H1 (cell line): ENCODE results near the gene PRR19. TPM values are rescaled to one million over a fixed set of nuclear protein-coding genes. Genes with fewer than 3 reads are reported as not detected.

Source experiments
- BCL11A ChIP-seq, 2 experiments: IDR thresholded peaks; one replicate each; pipeline ENCODE4 v1.6.1; 2011; ENCODE audit warnings: low read depth in 2 of 2, low read length in 2 of 2, mild to moderate bottlenecking in 2 of 2
- CBX8 ChIP-seq: fragments of 300-800, 300-1000 bp; sonication (generic); IDR thresholded peaks from 2 replicates; pipeline ENCODE4 v1.7.1; 2016; ENCODE audit warnings: low read depth, low read length, borderline replicate concordance
- NANOG ChIP-seq: IDR thresholded peaks from 2 replicates; pipeline ENCODE4 v1.6.1; 2011; ENCODE audit warnings: low read length, low read depth, mild to moderate bottlenecking, inconsistent platforms; ENCODE audit not compliant: insufficient read depth, poor library complexity, severe bottlenecking
- RXRA ChIP-seq: IDR thresholded peaks from 2 replicates; pipeline ENCODE4 v1.6.1; 2011; ENCODE audit warnings: low read depth, mild to moderate bottlenecking, low read length, moderate library complexity; ENCODE audit not compliant: insufficient read depth
- SP2 ChIP-seq: IDR thresholded peaks from 2 replicates; pipeline ENCODE4 v1.6.1; 2012; ENCODE audit warnings: mild to moderate bottlenecking, low read length, inconsistent platforms
- TCF12 ChIP-seq: IDR thresholded peaks from 2 replicates; pipeline ENCODE4 v1.6.1; 2011; ENCODE audit warnings: low read depth, mild to moderate bottlenecking, low read length
- polyA plus RNA-seq, 7 experiments: library from polyadenylated mRNA; depleted of rRNA in 3 of 7; stranded (reverse) in 5 of 7; unstranded in 2 of 7; fragments of >200 nt in 5 of 7; fragments of 200-250 nt in 2 of 7; gene quantifications; 1 replicate in 5 of 7; 2 replicates in 1 of 7; 4 replicates in 1 of 7; pipeline versions ENCODE4 v1.2.1 to v1.2.3, GENCODE V29; 2011 to 2013; ENCODE audit warnings: missing spikeins in 2 of 7, mixed read lengths in 2 of 7
- total RNA-seq: library from RNA; stranded (reverse); fragmentation: NEBNext Ultra II Directional; extraction: Animal tissue kit (Norgen Biotek cat#: 25700); gene quantifications from 2 replicates; pipeline ENCODE4 v1.2.1, GENCODE V29; 2021
- TF ChIP-seq, protein P1 (sequence below): fragments of 300-600 bp; sonication (generic); IDR thresholded peaks from 2 replicates; pipeline ENCODE4 v1.7.1; 2012; ENCODE audit warnings: low read length, moderate library complexity, mild to moderate bottlenecking, inconsistent platforms; ENCODE audit not compliant: insufficient replicate concordance
- TF ChIP-seq, protein P2 (sequence below): IDR thresholded peaks from 2 replicates; pipeline ENCODE4 v1.6.1; 2012; ENCODE audit warnings: low read length, inconsistent platforms

Gene PRR19
- total and polyA plus RNA-seq, 2 of the 8 experiments (the other 6 are each of a cell fraction or from before 2014, with no cell fraction given), result 7.2 to 7.5 TPM

DNA sequence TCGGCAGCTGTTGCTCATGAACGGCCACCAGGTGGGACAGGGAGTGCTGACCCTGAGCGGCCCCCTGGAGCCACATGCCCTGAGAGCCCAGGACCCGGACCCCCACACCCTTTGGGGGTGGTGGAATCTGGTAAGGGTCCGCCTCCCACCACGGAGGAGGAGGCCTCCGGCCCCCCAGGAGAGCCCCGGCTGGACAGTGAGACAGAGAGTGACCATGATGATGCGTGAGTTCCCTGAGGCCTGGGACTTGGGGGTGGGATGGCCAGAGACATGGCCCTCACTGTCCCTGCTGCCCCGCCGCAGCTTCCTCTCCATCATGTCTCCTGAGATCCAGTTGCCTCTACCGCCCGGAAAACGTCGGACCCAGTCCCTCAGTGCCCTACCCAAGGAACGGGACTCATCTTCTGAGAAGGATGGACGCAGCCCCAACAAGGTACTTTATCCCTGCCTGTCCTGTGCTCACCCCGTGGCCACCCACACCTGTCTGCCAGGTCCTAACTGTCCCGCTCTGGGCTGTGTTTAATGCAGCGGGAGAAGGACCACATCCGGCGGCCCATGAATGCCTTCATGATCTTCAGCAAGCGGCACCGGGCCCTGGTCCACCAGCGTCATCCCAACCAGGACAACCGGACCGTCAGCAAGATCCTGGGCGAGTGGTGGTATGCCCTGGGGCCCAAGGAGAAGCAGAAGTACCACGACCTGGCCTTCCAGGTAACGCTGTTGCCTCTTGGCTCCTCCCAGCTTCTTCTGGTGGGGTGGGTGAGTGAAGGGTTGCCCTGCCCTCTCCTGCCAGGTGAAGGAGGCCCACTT is 14.7 kb upstream of the PRR19 start (continued):
- TF ChIP-seq, protein P1, sequence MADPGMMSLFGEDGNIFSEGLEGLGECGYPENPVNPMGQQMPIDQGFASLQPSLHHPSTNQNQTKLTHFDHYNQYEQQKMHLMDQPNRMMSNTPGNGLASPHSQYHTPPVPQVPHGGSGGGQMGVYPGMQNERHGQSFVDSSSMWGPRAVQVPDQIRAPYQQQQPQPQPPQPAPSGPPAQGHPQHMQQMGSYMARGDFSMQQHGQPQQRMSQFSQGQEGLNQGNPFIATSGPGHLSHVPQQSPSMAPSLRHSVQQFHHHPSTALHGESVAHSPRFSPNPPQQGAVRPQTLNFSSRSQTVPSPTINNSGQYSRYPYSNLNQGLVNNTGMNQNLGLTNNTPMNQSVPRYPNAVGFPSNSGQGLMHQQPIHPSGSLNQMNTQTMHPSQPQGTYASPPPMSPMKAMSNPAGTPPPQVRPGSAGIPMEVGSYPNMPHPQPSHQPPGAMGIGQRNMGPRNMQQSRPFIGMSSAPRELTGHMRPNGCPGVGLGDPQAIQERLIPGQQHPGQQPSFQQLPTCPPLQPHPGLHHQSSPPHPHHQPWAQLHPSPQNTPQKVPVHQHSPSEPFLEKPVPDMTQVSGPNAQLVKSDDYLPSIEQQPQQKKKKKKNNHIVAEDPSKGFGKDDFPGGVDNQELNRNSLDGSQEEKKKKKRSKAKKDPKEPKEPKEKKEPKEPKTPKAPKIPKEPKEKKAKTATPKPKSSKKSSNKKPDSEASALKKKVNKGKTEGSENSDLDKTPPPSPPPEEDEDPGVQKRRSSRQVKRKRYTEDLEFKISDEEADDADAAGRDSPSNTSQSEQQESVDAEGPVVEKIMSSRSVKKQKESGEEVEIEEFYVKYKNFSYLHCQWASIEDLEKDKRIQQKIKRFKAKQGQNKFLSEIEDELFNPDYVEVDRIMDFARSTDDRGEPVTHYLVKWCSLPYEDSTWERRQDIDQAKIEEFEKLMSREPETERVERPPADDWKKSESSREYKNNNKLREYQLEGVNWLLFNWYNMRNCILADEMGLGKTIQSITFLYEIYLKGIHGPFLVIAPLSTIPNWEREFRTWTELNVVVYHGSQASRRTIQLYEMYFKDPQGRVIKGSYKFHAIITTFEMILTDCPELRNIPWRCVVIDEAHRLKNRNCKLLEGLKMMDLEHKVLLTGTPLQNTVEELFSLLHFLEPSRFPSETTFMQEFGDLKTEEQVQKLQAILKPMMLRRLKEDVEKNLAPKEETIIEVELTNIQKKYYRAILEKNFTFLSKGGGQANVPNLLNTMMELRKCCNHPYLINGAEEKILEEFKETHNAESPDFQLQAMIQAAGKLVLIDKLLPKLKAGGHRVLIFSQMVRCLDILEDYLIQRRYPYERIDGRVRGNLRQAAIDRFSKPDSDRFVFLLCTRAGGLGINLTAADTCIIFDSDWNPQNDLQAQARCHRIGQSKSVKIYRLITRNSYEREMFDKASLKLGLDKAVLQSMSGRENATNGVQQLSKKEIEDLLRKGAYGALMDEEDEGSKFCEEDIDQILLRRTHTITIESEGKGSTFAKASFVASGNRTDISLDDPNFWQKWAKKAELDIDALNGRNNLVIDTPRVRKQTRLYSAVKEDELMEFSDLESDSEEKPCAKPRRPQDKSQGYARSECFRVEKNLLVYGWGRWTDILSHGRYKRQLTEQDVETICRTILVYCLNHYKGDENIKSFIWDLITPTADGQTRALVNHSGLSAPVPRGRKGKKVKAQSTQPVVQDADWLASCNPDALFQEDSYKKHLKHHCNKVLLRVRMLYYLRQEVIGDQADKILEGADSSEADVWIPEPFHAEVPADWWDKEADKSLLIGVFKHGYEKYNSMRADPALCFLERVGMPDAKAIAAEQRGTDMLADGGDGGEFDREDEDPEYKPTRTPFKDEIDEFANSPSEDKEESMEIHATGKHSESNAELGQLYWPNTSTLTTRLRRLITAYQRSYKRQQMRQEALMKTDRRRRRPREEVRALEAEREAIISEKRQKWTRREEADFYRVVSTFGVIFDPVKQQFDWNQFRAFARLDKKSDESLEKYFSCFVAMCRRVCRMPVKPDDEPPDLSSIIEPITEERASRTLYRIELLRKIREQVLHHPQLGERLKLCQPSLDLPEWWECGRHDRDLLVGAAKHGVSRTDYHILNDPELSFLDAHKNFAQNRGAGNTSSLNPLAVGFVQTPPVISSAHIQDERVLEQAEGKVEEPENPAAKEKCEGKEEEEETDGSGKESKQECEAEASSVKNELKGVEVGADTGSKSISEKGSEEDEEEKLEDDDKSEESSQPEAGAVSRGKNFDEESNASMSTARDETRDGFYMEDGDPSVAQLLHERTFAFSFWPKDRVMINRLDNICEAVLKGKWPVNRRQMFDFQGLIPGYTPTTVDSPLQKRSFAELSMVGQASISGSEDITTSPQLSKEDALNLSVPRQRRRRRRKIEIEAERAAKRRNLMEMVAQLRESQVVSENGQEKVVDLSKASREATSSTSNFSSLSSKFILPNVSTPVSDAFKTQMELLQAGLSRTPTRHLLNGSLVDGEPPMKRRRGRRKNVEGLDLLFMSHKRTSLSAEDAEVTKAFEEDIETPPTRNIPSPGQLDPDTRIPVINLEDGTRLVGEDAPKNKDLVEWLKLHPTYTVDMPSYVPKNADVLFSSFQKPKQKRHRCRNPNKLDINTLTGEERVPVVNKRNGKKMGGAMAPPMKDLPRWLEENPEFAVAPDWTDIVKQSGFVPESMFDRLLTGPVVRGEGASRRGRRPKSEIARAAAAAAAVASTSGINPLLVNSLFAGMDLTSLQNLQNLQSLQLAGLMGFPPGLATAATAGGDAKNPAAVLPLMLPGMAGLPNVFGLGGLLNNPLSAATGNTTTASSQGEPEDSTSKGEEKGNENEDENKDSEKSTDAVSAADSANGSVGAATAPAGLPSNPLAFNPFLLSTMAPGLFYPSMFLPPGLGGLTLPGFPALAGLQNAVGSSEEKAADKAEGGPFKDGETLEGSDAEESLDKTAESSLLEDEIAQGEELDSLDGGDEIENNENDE, result no peak
- no peak for TF ChIP-seq SP2
- TF ChIP-seq BCL11A (IDR thresholded peaks at IDR 0.05; ENCODE audit: low read depth in 2 of 2, low read length in 2 of 2), result no peak
- no peak for TF ChIP-seq CBX8
- TF ChIP-seq RXRA, result no peak
- TF ChIP-seq, protein P2, sequence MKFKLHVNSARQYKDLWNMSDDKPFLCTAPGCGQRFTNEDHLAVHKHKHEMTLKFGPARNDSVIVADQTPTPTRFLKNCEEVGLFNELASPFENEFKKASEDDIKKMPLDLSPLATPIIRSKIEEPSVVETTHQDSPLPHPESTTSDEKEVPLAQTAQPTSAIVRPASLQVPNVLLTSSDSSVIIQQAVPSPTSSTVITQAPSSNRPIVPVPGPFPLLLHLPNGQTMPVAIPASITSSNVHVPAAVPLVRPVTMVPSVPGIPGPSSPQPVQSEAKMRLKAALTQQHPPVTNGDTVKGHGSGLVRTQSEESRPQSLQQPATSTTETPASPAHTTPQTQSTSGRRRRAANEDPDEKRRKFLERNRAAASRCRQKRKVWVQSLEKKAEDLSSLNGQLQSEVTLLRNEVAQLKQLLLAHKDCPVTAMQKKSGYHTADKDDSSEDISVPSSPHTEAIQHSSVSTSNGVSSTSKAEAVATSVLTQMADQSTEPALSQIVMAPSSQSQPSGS, result no peak
- TF ChIP-seq TCF12, result no peak
- no peak for TF ChIP-seq NANOG
